WTC11 (cell line): ENCODE measurements around the gene CDH13. TPM values are rescaled to one million over a fixed set of nuclear protein-coding genes. Genes with fewer than 3 reads are reported as not detected.

Source experiments
- ATAC-seq: fragments of 200-7000 bp; cut with Tn5 transposase; 2 replicates; pipeline ENCODE4 v1.10.0; 2021; ENCODE audit warnings: mild to moderate bottlenecking, moderate library complexity
- CTCF ChIA-PET: fragments of 300-600 bp; sonication (Branson Sonifier 250); formaldehyde crosslinking; loops from one replicate; lab custom pipeline; 2021; ENCODE audit warnings: antibody characterized with exemption; lab: Charles Lee
- POLR2A ChIA-PET: fragments of 350-600 bp; sonication (Branson Sonifier 250); formaldehyde crosslinking; loops from one replicate; lab custom pipeline; 2021; ENCODE audit warnings: antibody characterized with exemption; lab: Charles Lee
- DNase-seq: peaks from one replicate; pipeline ENCODE4 v3.0.0; 2021; ENCODE audit warnings: low spot score
- H3K27ac Mint-ChIP-seq: 2 replicates; pipeline ENCODE4 v1.8.0; 2021; ENCODE audit warnings: mixed read lengths
- H3K27me3 Mint-ChIP-seq: 2 replicates; pipeline ENCODE4 v1.8.0; 2021; ENCODE audit warnings: low read depth, mild to moderate bottlenecking, moderate library complexity, mixed read lengths
- H3K36me3 Mint-ChIP-seq: 2 replicates; pipeline ENCODE4 v1.8.0; 2021; ENCODE audit warnings: mixed read lengths
- H3K4me1 Mint-ChIP-seq: 2 replicates; pipeline ENCODE4 v1.8.0; 2022; ENCODE audit warnings: mixed read lengths
- H3K4me3 Mint-ChIP-seq: 2 replicates; pipeline ENCODE4 v1.8.0; 2021; ENCODE audit warnings: mild to moderate bottlenecking, moderate library complexity, mixed read lengths
- H3K9me3 Mint-ChIP-seq: 2 replicates; pipeline ENCODE4 v1.8.0; 2021; ENCODE audit warnings: mixed read lengths
- AR ChIP-seq: fragments of 250-450 bp; sonication (Bioruptor Pico); IDR thresholded peaks from 2 replicates; pipeline ENCODE4 v1.9.0; 2021; ENCODE audit warnings: mild to moderate bottlenecking
- ATF2 ChIP-seq: sonication (generic); formaldehyde crosslinking; IDR thresholded peaks from 2 replicates; pipeline ENCODE4 v1.8.1; 2022; ENCODE audit warnings: low read depth, missing genetic modification reagents, borderline replicate concordance
- ATF3 ChIP-seq: sonication (generic); formaldehyde crosslinking; conservative IDR thresholded peaks from 2 replicates; pipeline ENCODE4 v1.8.1; 2022; ENCODE audit warnings: mild to moderate bottlenecking, missing genetic modification reagents
- ATF6 ChIP-seq: sonication (generic); formaldehyde crosslinking; IDR thresholded peaks from 2 replicates; pipeline ENCODE4 v1.8.1; 2023; ENCODE audit warnings: mild to moderate bottlenecking, missing genetic modification reagents
- ESRRA ChIP-seq: sonication (generic); formaldehyde crosslinking; IDR thresholded peaks from 2 replicates; pipeline ENCODE4 v1.8.1; 2022; ENCODE audit warnings: mild to moderate bottlenecking, missing genetic modification reagents, borderline replicate concordance
- ETV6 ChIP-seq: sonication (generic); formaldehyde crosslinking; IDR thresholded peaks from 2 replicates; pipeline ENCODE4 v1.8.1; 2022; ENCODE audit warnings: mild to moderate bottlenecking, missing genetic modification reagents
- FOXJ3 ChIP-seq: sonication (generic); formaldehyde crosslinking; IDR thresholded peaks from 2 replicates; pipeline ENCODE4 v1.9.0; 2021; ENCODE audit warnings: missing genetic modification reagents, mild to moderate bottlenecking, borderline replicate concordance
- JUN ChIP-seq: sonication (generic); formaldehyde crosslinking; IDR thresholded peaks from 2 replicates; pipeline ENCODE4 v1.8.0; 2023; ENCODE audit warnings: mild to moderate bottlenecking, missing genetic modification reagents
- RELA ChIP-seq: sonication (generic); formaldehyde crosslinking; IDR thresholded peaks from 2 replicates; pipeline ENCODE4 v1.8.1; 2022; ENCODE audit warnings: missing genetic modification reagents, mild to moderate bottlenecking, borderline replicate concordance
- SMAD4 ChIP-seq: sonication (generic); formaldehyde crosslinking; IDR thresholded peaks from 2 replicates; pipeline ENCODE4 v1.8.0; 2022; ENCODE audit warnings: mild to moderate bottlenecking, missing genetic modification reagents
- SP1 ChIP-seq: sonication (generic); formaldehyde crosslinking; conservative IDR thresholded peaks from 2 replicates; pipeline ENCODE4 v1.8.1; 2022; ENCODE audit warnings: missing genetic modification reagents
- TP53 ChIP-seq: sonication (generic); formaldehyde crosslinking; IDR thresholded peaks from 2 replicates; pipeline ENCODE4 v1.8.1; 2023; ENCODE audit warnings: mild to moderate bottlenecking, missing genetic modification reagents
- ZNF219 ChIP-seq: sonication (generic); formaldehyde crosslinking; IDR thresholded peaks from 2 replicates; pipeline ENCODE4 v1.8.0; 2023; ENCODE audit warnings: missing genetic modification reagents, mild to moderate bottlenecking, borderline replicate concordance
- ZNF317 ChIP-seq: sonication (generic); formaldehyde crosslinking; IDR thresholded peaks from 2 replicates; pipeline ENCODE4 v1.8.1; 2023; ENCODE audit warnings: low read depth, mild to moderate bottlenecking, moderate library complexity, missing genetic modification reagents, borderline replicate concordance
- total RNA-seq: library from RNA; stranded (reverse); gene quantifications from 3 replicates; pipeline ENCODE4 v1.2.3, GENCODE V29; 2021

CDH13 gene
- total RNA-seq, 1 experiment from 2014 or later = 0.81 TPM

- TF ChIP-seq ATF6 (CRISPR knock-in tag) (no peak), ETV6 (no peak), FOXJ3 (no peak)
These were observed 1181.8 kb downstream of the CDH13 start (continued) for GRCh38 chr16:83808573-83809014.

- Mint-ChIP-seq H3K9me3 (no peaks in the 10 kb centered on the region), H3K36me3 (peaks cover 45% of the 10 kb centered on the region), H3K27me3 (no peaks in the 10 kb centered on the region), H3K4me3 (peak overlapping the region; percentile 95), H3K27ac (peak overlapping the region; percentile 93), H3K4me1 (peaks cover 34% of the 10 kb centered on the region)
- ATAC-seq = no peak
- ChIA-PET CTCF (no interaction called here), POLR2A (no interaction called here)
- DNase-seq = no peak
- TF ChIP-seq RELA (CRISPR knock-in tag) = no peak
- TF ChIP-seq SMAD4 (CRISPR knock-in tag) = no peak
These were observed 1182.3 kb downstream of the CDH13 start for GRCh38 chr16:83809092-83809491.

GRCh38 chr16:83810901-83811300, 1184.1 kb downstream of the CDH13 start:
- Mint-ChIP-seq H3K9me3 (no peaks in the 10 kb centered on the region), H3K4me3 (no peak overlapping the region), H3K27ac (no peak overlapping the region)
- POLR2A ChIA-PET = interaction anchor here (0.7 kb wide), 1 partner anchor 89 kb away, joined by 8 read pairs; no protein-coding TSS in a partner anchor
- TF ChIP-seq SP1 (CRISPR knock-in tag) = no peak
- TF ChIP-seq JUN (CRISPR knock-in tag) = no peak
- TF ChIP-seq ATF3 (CRISPR knock-in tag) = no peak
- no peak for TF ChIP-seq ATF2 (CRISPR knock-in tag)
- TF ChIP-seq TP53 (CRISPR knock-in tag) = no peak
- no peak for TF ChIP-seq ZNF317 (CRISPR knock-in tag)
- TF ChIP-seq ESRRA = no peak
- TF ChIP-seq ZNF219 (CRISPR knock-in tag) = no peak
- TF ChIP-seq AR (CRISPR knock-in tag) = no peak
- TF ChIP-seq, all 79 proteins: peak for 0
- DNase-seq (no peak), ATAC-seq (no peak)
- peaks cover 45% of the 10 kb centered on the region for H3K36me3 Mint-ChIP-seq
- H3K4me1 Mint-ChIP-seq = peaks cover 39% of the 10 kb centered on the region
- no peaks in the 10 kb centered on the region for H3K27me3 Mint-ChIP-seq
- CTCF ChIA-PET = interaction anchor here (0.6 kb wide), 2 partner anchors 190 to 418 kb away, joined by 4 to 5 read pairs; no protein-coding TSS in a partner anchor
